IPS-18a (cell line): ENCODE data around the gene PTPRK.

ENCODE experiments used
- H3K27ac ChIP-seq: one replicate; pipeline ENCODE4 v1.5.1; 2013; ENCODE audit warnings: low read length
- H3K27me3 ChIP-seq: one replicate; pipeline ENCODE4 v1.6.1; 2013; ENCODE audit warnings: mild to moderate bottlenecking, low read length; ENCODE audit not compliant: control insufficient read depth, insufficient read depth
- H3K36me3 ChIP-seq: one replicate; pipeline ENCODE4 v1.6.1; 2013; ENCODE audit warnings: low read depth, low read length; ENCODE audit not compliant: control insufficient read depth
- H3K4me1 ChIP-seq: one replicate; pipeline ENCODE4 v1.6.1; 2013; ENCODE audit warnings: low read depth, low read length; ENCODE audit not compliant: control insufficient read depth
- H3K4me3 ChIP-seq: one replicate; pipeline ENCODE4 v1.5.1; 2013; ENCODE audit warnings: low read length
- H3K9ac ChIP-seq: one replicate; pipeline ENCODE4 v1.6.1; 2013; ENCODE audit warnings: mild to moderate bottlenecking, low read length, moderate library complexity
- H3K9me3 ChIP-seq: one replicate; pipeline ENCODE4 v1.6.1; 2013; ENCODE audit warnings: low read depth, low read length; ENCODE audit not compliant: control insufficient read depth

The PTPRK gene

GRCh38 chr6:128305976-128306375 is 214.4 kb downstream of the PTPRK start:
- no peak overlapping the region for H3K4me3 ChIP-seq
- H3K27ac ChIP-seq, result no peak overlapping the region
- H3K27me3 ChIP-seq, result no peaks in the 10 kb centered on the region
- no peaks in the 10 kb centered on the region for H3K36me3 ChIP-seq
- H3K9me3 ChIP-seq, result no peaks in the 10 kb centered on the region
- H3K4me1 ChIP-seq, result no peaks in the 10 kb centered on the region
- H3K9ac ChIP-seq, result no peak overlapping the region

DNA sequence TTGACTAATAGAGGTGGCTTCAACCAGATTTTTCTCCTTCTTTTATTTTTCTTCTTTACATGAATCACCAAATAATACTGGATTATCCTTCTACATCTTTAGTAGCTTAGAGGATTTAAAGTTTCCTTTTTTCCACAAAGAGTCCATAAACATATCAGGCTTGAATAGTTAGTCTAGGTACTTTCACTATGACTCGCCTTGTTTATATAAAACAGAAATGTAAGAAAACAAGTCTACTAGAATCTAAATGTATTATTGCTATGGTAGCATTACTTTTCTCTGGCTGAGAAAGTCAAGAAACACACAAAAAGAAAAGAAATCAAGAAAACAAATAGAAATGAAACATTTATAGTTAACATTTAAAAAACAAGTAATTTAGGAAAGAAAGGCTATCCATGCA is 215.2 kb downstream of the PTPRK start:
- no peaks in the 10 kb centered on the region for H3K36me3 ChIP-seq

DNA sequence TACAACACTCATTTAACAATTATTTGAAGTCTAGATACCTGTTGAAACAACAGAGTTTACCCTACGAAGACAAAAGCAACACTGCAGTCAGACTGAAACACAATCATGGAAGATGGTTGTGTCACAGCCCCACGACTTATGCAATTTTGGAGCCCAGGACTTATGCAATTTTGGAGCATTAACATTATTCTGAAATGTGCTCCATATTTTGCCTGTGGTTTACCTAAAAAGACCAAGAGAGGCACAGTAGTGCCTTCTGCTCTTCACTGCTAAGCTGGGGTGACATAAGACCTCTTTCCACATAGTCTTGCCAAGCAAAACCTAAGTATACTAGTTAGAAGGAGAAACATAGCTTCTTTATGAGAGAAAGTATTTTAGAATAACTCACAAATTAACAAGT is 216.5 kb downstream of the PTPRK start:
- Histone ChIP-seq H3K9me3 (no peaks in the 10 kb centered on the region), H3K4me1 (no peaks in the 10 kb centered on the region), H3K27ac (no peak overlapping the region), H3K9ac (no peak overlapping the region), H3K36me3 (no peaks in the 10 kb centered on the region), H3K4me3 (no peak overlapping the region), H3K27me3 (no peaks in the 10 kb centered on the region)

More for the DNA sequence above, 215.2 kb downstream of the PTPRK start:
- Histone ChIP-seq H3K4me3 (no peak overlapping the region), H3K27ac (no peak overlapping the region), H3K9ac (no peak overlapping the region), H3K27me3 (no peaks in the 10 kb centered on the region), H3K9me3 (no peaks in the 10 kb centered on the region), H3K4me1 (no peaks in the 10 kb centered on the region)

DNA sequence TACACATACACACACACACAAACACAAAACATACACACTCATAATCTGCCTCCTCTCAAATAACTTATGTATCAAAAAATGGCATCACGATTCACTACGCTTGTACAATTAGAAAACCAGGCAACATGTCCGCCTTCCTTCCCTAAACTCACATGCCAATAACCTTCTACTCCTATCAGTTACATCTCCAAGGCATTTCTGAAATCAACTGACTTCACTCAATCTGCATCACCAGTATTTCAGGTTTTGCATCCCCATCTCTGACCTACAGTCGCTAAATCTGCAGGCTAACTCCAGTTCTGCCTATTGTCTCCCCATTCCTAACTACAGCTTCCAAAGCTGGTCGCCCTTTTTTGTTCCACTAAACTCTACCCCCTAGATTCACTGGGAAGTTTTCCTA is 217.5 kb downstream of the PTPRK start:
- H3K27ac ChIP-seq, result no peak overlapping the region
- no peaks in the 10 kb centered on the region for H3K4me1 ChIP-seq
- H3K9me3 ChIP-seq, result no peaks in the 10 kb centered on the region
- H3K9ac ChIP-seq, result no peak overlapping the region
- H3K4me3 ChIP-seq, result no peak overlapping the region
- no peaks in the 10 kb centered on the region for H3K36me3 ChIP-seq
- no peaks in the 10 kb centered on the region for H3K27me3 ChIP-seq

DNA sequence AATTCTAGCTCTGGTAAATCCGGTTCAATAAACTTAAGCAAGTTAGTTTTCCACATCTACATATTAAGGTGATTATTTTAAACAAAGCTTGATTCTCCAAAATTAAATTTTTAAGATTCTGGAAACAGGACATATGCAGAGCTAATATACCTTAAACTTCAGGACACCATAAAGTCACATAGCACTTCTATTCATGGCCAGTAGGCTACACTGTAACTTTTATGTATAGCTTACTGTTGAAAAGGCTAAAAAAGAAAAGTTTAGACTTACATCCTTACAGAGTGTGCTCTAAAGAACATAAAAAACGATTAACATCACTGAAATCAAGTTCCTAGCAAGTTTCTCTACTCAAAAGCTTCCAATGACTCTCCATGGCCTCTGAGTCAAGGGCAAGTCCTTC is 224.7 kb downstream of the PTPRK start:
- no peaks in the 10 kb centered on the region for H3K36me3 ChIP-seq
- peaks cover 4% of the 10 kb centered on the region for H3K4me1 ChIP-seq
- H3K27me3 ChIP-seq, result no peaks in the 10 kb centered on the region

DNA sequence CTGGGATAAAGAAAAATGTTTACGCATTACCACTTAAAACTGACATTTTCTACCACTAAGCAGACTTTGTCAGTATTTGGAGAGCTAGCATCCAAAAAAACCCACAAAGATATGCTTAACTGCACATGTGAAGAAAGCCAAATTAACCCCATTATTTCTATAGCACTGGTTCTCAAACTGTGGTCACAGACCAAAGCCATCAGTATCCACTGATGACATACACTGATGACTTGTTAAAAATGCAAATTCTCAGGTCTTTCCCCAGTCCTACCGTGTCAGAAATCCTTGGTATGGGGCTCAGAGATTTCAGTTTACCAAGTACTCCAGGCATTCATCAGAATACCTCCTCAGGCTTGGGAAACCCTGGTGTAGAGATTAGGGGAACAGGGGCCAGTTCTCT is 230.2 kb downstream of the PTPRK start:
- H3K4me1 ChIP-seq, result peaks cover 4% of the 10 kb centered on the region
- H3K9ac ChIP-seq, result no peak overlapping the region
- H3K27ac ChIP-seq, result no peak overlapping the region
- no peaks in the 10 kb centered on the region for H3K36me3 ChIP-seq
- no peaks in the 10 kb centered on the region for H3K9me3 ChIP-seq
- no peak overlapping the region for H3K4me3 ChIP-seq
- no peaks in the 10 kb centered on the region for H3K27me3 ChIP-seq

More for the DNA sequence above, 224.7 kb downstream of the PTPRK start:
- Histone ChIP-seq H3K4me3 (no peak overlapping the region), H3K9ac (no peak overlapping the region), H3K27ac (no peak overlapping the region), H3K9me3 (no peaks in the 10 kb centered on the region)

DNA sequence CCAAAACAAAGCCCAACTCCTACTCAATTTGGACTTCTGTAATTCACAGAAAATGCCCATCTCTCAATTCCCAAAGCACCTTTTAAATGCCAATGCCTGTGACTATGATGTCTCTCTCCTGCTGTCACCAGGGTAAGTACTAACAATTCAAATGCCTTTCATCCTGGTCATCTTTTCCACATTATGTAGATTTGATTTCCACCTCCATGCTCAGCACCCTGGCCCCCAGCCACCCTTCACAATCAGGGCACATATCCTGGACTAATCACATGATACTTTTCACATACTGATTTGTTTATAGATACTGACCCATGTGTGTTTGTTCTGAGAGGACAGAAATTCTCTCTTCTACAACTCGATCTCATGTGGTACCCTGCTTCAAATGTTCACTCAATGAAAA is 236.3 kb downstream of the PTPRK start:
- H3K27me3 ChIP-seq, result no peaks in the 10 kb centered on the region
- H3K27ac ChIP-seq, result no peak overlapping the region
- no peaks in the 10 kb centered on the region for H3K36me3 ChIP-seq
- no peaks in the 10 kb centered on the region for H3K9me3 ChIP-seq
- peaks cover 30% of the 10 kb centered on the region for H3K4me1 ChIP-seq
- H3K9ac ChIP-seq, result no peak overlapping the region
- no peak overlapping the region for H3K4me3 ChIP-seq

DNA sequence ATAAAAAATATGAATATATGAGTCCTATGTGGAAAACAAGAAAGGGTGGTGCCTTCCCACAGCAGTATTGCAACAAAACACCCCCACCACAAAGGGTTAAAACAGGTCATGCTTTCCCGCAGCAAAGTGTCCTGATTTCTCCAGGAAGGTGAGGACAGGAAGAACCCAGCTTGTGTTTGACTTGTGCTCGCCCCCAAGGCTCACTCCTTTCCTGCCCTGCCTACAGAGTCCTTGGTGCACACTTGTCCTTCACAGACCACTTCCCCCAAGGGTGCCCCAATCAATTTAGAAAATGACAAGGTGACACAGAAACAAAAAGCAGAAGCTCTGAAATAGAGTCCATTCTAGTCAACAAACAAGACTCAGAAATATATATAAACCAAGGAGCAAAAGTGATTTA is 237.4 kb downstream of the PTPRK start:
- Histone ChIP-seq H3K4me3 (no peak overlapping the region), H3K27me3 (no peaks in the 10 kb centered on the region), H3K36me3 (no peaks in the 10 kb centered on the region), H3K9me3 (no peaks in the 10 kb centered on the region), H3K27ac (no peak overlapping the region), H3K4me1 (peaks cover 30% of the 10 kb centered on the region), H3K9ac (no peak overlapping the region)

DNA sequence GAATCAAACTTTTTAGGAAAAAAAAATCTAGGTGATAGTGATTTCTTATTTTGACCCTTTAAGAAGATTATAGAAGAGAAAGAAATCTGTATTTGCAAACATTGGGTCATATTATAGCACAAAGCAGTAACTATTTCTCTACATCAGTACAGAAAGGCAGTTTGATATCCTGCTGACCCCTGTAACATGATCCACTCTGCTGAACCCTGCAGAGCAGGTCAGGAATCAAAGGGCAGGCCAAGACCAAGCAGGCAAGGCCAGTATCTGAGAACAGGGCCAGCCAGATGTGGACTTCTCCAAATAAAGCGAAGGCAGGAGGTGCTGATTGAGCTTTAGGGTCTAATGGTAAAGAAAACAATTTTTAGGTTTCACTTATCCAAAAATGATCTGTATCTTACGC is 239.4 kb downstream of the PTPRK start:
- H3K4me3 ChIP-seq, result peak overlapping the region; percentile 2
- no peak overlapping the region for H3K27ac ChIP-seq
- H3K9me3 ChIP-seq, result no peaks in the 10 kb centered on the region
- peaks cover 30% of the 10 kb centered on the region for H3K4me1 ChIP-seq
- H3K9ac ChIP-seq, result no peak overlapping the region
- no peaks in the 10 kb centered on the region for H3K36me3 ChIP-seq
- no peaks in the 10 kb centered on the region for H3K27me3 ChIP-seq

DNA sequence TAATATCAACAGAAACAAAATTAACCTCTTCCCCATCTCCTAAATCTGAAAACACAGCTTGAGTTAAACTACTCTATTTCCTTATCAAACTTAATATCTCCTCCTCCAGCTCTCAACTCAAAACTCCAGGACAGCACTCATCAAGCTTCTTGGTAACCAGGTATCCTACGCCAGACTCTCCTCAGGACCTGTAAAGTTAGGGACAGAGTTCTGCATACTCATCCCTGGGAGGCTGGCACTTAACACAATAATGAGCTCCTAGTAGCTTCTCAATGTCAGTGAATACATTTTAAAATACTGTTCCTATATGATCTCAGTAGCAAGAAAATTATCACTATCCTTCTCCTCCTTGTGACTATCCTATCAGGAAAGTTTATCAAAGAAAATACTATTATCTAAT is 240.3 kb downstream of the PTPRK start:
- no peaks in the 10 kb centered on the region for H3K9me3 ChIP-seq
- H3K4me3 ChIP-seq, result no peak overlapping the region
- H3K27ac ChIP-seq, result no peak overlapping the region
- H3K27me3 ChIP-seq, result no peaks in the 10 kb centered on the region
- H3K36me3 ChIP-seq, result no peaks in the 10 kb centered on the region
- peaks cover 30% of the 10 kb centered on the region for H3K4me1 ChIP-seq
- H3K9ac ChIP-seq, result no peak overlapping the region

- Histone ChIP-seq H3K9me3 (no peaks in the 10 kb centered on the region), H3K9ac (no peak overlapping the region)
Observed at GRCh38 chr6:128278836-128279235, 241.6 kb downstream of the PTPRK start.

DNA sequence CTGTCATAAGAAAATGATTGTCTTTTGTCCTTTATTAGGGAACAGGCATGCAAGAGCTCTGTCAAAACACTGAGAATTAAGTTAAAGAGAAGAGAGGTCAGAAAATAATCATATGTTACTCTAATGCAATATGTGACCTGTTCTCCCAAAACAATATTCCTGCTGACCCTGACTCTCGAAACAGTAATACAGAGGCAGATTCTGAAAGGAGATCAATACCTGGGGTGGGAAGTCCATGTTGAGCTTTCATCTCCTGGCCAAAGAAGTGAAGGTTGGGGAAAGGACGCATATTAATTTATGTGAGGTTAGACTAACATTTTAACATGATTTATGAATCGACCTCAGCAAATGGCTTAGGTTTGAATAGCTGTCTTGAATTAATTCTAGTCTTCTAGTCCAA is 243.0 kb downstream of the PTPRK start:
- H3K36me3 ChIP-seq, result no peaks in the 10 kb centered on the region
- H3K27ac ChIP-seq, result no peak overlapping the region
- H3K4me1 ChIP-seq, result peaks cover 18% of the 10 kb centered on the region
- H3K27me3 ChIP-seq, result no peaks in the 10 kb centered on the region
- H3K4me3 ChIP-seq, result no peak overlapping the region
- H3K9me3 ChIP-seq, result no peaks in the 10 kb centered on the region
- no peak overlapping the region for H3K9ac ChIP-seq

More at GRCh38 chr6:128278836-128279235, 241.6 kb downstream of the PTPRK start:
- Histone ChIP-seq H3K4me3 (no peak overlapping the region), H3K36me3 (no peaks in the 10 kb centered on the region), H3K27me3 (no peaks in the 10 kb centered on the region), H3K4me1 (peaks cover 22% of the 10 kb centered on the region), H3K27ac (no peak overlapping the region)
